Effector CD8-positive, alpha-beta T cell (primary cell): ENCODE measurements around the gene SMAD7.
"Not testable (repeated sequence)": the region's sequence is repeated elsewhere in the genome, so short reads cannot be mapped to it uniquely, and the experiment has no call there.

Experiments used
- DNase-seq: peaks from one replicate; lab custom pipeline; 2025; lab: John Stamatoyannopoulos, UW

The SMAD7 gene

GRCh38 chr18:48877941-48878340, 72.8 kb downstream of the SMAD7 start:
- no peak for DNase-seq

GRCh38 chr18:48876590-48876989, 74.2 kb downstream of the SMAD7 start:
- DNase-seq: no peak

- DNase-seq: no peak
These were observed 74.7 kb downstream of the SMAD7 start for GRCh38 chr18:48875942-48876511.

GRCh38 chr18:48875314-48875941, 75.3 kb downstream of the SMAD7 start:
- no peak for DNase-seq

- DNase-seq: no peak
These were observed 76.0 kb downstream of the SMAD7 start for GRCh38 chr18:48874701-48875162.

- DNase-seq: no peak
These were observed 76.5 kb downstream of the SMAD7 start for GRCh38 chr18:48874233-48874632.

GRCh38 chr18:48872234-48873145, 78.3 kb downstream of the SMAD7 start:
- DNase-seq: no peak

GRCh38 chr18:48871391-48872166, 79.2 kb downstream of the SMAD7 start:
- no peak for DNase-seq

GRCh38 chr18:48870926-48871325, 79.8 kb downstream of the SMAD7 start:
- not testable (repeated sequence) for DNase-seq
